Measurements from ENCODE around the gene CCL21. TPM values are rescaled to one million over a fixed set of nuclear protein-coding genes. Genes with fewer than 3 reads are reported as not detected.

Gene CCL21
- total and polyA plus RNA-seq, 2 of the 13 experiments (the other 11 are each of a cell fraction or from before 2014, with no cell fraction given): not detected

DNA sequence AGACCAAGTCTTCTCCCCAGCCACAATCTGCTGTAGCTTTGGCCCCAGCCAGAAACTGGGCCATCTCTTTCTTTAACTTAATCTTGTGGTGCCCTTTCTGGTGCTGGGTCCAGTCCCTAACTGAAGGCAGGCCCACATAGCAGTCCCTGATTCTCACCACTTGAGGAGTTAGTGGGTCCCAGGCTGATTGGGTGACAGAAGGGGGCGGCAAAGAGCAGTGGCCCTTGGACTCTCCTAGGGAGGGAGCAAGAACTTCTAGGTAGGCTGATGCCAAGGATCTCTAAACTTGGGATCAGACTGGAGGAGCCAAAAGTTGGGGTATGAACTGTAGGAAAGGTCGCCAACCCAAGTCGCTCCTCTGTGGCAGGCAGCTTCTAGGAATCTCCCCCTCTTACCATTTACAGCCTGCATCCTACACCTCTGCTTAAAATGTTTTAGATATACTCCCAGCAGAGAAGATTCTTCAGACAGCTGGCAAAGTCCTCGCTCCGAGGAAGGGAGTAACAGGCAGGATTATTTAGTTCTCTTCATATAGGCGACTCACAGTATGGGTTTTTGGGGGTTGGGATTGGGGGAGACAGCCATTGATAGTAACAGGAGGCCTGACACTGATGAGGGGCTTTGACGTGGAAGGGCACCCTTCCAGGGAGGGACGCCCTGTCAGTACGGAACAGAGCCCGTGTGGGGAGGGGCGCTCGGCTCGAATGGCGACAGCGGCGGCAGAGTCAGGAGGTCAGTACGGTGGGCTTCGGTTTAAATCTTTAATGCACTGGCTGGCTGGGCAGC is 45.5 kb downstream of the CCL21 start (continued):
- TF ChIP-seq CREM (IDR thresholded peaks at IDR 0.05) (no peak), CREM (CRISPR knock-in tag; IDR thresholded peaks at IDR 0.05) (no peak), ZNF768 (CRISPR knock-in tag; IDR thresholded peaks at IDR 0.05) (no peak), DNMT3B (CRISPR knock-in tag; conservative IDR thresholded peaks at IDR 0.05) (no peak), ZNF44 (CRISPR knock-in tag; IDR thresholded peaks at IDR 0.05) (no peak), PAX8 (CRISPR knock-in tag; IDR thresholded peaks at IDR 0.05; ENCODE audit: borderline replicate concordance) (no peak), IRF2 (CRISPR knock-in tag; IDR thresholded peaks at IDR 0.05) (no peak), BCL3 (CRISPR knock-in tag; IDR thresholded peaks at IDR 0.05) (no peak), RAD51 (IDR thresholded peaks at IDR 0.05; ENCODE audit: borderline replicate concordance) (no peak), SIN3B (IDR thresholded peaks at IDR 0.05; ENCODE audit: low read length) (no peak), BHLHE40 (IDR thresholded peaks at IDR 0.05; ENCODE audit: low read length) (no peak), SOX6 (IDR thresholded peaks at IDR 0.05) (no peak), SOX6 (CRISPR knock-in tag; IDR thresholded peaks at IDR 0.05) (0 out of 2 replicates have a peak, but pooled peaks have one; percentile 15), PBX3 (CRISPR knock-in tag; IDR thresholded peaks at IDR 0.05; ENCODE audit: borderline replicate concordance) (no peak), SRF (IDR thresholded peaks at IDR 0.05; ENCODE audit: low read depth, low read length) (no peak), NFIB (CRISPR knock-in tag; IDR thresholded peaks at IDR 0.05; ENCODE audit: borderline replicate concordance) (no peak), NFYB (CRISPR knock-in tag; IDR thresholded peaks at IDR 0.05) (no peak), ZNF589 (CRISPR knock-in tag; conservative IDR thresholded peaks at IDR 0.05) (no peak), MAZ (IDR thresholded peaks at IDR 0.05; ENCODE audit: borderline replicate concordance, low read depth, low read length) (peak; percentile 32; the same call in 1 of the 2 replicates), MAZ (CRISPR knock-in tag; IDR thresholded peaks at IDR 0.05; ENCODE audit: low read depth) (no peak), SIX1 (CRISPR knock-in tag; IDR thresholded peaks at IDR 0.05; ENCODE audit: borderline replicate concordance) (no peak), REXO4 (CRISPR knock-in tag; IDR thresholded peaks at IDR 0.05; ENCODE audit: borderline replicate concordance) (no peak), PPARG (CRISPR knock-in tag; conservative IDR thresholded peaks at IDR 0.05) (no peak), ZNF558 (CRISPR knock-in tag; IDR thresholded peaks at IDR 0.05; ENCODE audit: borderline replicate concordance) (0 out of 2 replicates have a peak, but pooled peaks have one; percentile 31)
- TF ChIP-seq, protein P1, sequence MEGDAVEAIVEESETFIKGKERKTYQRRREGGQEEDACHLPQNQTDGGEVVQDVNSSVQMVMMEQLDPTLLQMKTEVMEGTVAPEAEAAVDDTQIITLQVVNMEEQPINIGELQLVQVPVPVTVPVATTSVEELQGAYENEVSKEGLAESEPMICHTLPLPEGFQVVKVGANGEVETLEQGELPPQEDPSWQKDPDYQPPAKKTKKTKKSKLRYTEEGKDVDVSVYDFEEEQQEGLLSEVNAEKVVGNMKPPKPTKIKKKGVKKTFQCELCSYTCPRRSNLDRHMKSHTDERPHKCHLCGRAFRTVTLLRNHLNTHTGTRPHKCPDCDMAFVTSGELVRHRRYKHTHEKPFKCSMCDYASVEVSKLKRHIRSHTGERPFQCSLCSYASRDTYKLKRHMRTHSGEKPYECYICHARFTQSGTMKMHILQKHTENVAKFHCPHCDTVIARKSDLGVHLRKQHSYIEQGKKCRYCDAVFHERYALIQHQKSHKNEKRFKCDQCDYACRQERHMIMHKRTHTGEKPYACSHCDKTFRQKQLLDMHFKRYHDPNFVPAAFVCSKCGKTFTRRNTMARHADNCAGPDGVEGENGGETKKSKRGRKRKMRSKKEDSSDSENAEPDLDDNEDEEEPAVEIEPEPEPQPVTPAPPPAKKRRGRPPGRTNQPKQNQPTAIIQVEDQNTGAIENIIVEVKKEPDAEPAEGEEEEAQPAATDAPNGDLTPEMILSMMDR (CRISPR knock-in tag; IDR thresholded peaks at IDR 0.05): peak; percentile 79
- TF ChIP-seq, protein P2, sequence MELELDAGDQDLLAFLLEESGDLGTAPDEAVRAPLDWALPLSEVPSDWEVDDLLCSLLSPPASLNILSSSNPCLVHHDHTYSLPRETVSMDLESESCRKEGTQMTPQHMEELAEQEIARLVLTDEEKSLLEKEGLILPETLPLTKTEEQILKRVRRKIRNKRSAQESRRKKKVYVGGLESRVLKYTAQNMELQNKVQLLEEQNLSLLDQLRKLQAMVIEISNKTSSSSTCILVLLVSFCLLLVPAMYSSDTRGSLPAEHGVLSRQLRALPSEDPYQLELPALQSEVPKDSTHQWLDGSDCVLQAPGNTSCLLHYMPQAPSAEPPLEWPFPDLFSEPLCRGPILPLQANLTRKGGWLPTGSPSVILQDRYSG (CRISPR knock-in tag; IDR thresholded peaks at IDR 0.05): no peak
- TF ChIP-seq, protein P3, sequence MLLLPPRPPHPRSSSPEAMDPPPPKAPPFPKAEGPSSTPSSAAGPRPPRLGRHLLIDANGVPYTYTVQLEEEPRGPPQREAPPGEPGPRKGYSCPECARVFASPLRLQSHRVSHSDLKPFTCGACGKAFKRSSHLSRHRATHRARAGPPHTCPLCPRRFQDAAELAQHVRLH (CRISPR knock-in tag; IDR thresholded peaks at IDR 0.05; ENCODE audit: borderline replicate concordance, low read depth): no peak
